Middle frontal gyrus (tissue), 1 donor: ENCODE data around the gene PRKCZ.
"Not testable (repeated sequence)": the region's sequence is repeated elsewhere in the genome, so short reads cannot be mapped to it uniquely, and the experiment has no call there.

Source experiments
- DNase-seq: peaks from one replicate; pipeline ENCODE4 v3.0.0-alpha.2; 2015; ENCODE audit warnings: low spot score; ENCODE audit errors: extremely low spot score

PRKCZ gene

DNA sequence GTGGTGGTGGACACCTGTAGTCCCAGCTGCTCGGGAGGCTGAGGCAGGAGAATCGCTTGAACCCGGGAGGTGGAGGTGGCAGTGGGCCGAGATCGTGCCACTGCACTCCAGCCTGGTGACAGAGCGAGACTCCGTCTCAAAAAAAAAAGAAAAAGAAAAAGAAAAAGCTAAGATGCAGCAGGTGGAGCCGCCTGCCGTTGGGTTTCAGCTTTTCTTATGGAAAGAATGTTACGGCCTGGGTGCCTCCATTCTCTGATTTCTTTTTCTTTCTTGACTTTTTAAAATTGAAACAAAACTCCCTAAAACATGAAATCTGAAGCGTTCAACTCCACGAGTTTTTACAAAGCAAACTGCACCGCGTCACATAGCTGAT is 64.4 kb downstream of the PRKCZ start:
- DNase-seq: not testable (repeated sequence)

DNA sequence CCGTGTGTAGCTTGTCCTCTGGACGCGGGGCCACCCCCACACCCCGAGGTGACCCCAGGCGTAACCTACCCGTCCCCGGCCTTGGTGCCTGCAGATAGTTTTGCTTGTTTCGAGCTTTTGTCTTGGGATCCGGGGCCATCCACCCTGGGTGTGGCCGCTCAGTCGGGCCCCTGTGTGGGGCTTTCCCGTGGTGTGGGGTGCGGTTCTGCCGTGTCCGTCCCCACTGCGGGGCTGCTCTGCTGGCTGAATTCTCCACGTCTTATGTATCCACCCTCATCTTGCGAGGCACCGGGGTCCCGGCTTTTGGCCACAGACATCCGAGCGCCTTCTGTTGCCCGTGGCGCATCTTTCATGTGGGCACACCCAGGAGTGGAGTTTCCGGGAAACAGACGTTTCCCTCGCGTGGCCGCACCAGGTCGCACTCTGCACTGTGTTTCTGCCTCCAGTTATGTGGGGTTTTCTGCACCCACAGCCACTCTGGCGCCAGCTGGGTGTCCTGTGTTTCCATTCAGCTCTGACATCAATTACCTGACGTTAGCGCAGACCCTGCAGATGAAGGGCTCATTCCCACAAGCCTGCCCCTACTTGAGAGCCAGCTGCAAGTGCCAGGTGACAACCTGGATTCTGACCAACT is 64.9 kb downstream of the PRKCZ start:
- DNase-seq: no peak

DNA sequence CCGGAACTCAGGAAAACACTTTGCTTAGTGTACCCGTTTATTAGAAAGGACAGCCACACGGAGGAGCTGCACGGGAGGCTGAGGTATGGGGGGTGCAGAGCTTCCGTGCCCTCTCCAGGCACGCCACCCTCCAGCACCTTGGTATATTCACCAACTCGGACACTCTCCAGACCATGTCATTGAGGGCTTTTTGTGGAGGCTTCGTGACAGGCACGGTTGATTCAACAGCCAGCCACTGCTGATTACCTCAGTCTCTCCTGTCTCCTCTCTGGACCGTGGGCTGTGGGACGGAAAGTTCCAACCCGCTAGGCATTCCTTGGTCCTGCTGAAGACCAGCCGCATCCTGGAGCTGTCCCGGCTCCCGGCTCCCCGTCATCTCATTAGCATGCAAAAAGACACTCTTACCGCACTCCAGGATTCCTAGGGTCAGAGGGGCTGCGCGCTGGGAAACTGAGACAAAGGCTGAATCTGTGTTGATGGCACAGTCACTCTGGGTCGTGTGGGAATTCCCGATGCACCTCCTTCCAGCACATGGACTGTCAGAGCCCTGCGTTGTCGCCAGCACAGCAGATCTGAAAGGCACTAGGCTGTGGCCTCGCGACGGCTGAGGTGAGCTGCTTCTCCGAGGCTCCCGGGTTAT is 65.6 kb downstream of the PRKCZ start:
- no peak for DNase-seq

DNA sequence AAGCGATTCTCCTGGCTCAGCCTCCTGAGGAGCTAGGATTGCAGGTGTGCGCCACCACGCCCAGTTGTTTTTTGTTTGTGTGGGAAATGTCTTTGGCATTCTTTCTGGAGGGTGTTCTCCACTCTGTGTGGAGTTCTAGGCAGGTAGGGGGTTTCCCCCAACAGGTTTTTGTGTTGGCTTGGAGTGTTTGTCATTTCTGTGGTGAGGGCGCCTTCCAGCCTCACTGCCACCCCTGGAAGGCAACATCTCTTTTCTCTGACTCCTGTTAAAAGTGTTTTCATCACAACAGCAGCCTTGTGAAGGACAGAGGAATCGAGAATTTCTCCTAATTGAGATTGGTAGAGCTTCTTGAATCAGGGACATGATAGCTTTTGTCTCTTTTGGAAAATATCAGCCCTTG is 69.7 kb downstream of the PRKCZ start:
- no peak for DNase-seq

DNA sequence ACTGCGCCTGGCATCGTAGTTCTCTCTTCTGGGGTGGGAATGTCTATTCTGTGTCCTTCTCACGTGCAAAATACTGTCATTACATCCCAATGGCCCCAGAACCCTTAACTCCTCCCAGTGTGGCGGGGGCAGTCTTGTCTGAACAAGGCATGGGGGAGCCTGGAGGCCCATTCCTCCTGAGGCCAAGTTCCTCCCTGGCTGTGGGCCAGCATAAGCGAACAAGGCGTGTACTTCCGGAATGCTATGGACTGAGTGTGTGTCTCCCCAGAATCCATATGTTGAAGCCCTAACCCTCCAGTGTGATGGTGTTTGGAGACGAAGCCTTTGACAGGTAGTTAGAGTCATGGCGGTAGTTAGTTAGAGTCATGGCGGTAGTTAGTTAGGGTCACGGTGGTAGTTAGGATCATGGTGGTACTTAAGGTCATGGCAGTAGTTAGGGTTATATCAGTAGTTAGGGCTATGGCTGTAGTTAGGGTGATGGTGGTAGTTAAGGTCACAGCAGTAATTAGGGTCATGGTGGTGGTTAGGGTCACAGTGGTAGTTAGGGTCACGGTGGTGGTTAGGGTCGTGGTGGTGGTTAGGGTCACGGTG is 71.0 kb downstream of the PRKCZ start:
- DNase-seq: no peak

DNA sequence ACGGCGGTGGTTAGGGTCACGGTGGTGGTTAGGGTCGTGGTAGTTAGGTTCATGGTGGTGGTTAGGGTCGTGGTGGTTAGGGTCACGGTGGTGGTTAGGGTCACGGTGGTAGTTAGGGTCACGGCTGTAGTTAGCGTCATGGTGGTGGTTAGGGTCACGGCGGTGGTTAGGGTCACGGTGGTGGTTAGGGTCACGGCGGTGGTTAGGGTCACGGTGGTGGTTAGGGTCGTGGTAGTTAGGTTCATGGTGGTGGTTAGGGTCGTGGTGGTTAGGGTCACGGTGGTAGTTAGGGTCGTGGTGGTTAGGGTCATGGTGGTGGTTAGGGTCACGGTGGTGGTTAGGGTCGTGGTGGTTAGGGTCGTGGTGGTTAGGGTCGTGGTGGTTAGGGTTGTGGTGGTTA is 71.6 kb downstream of the PRKCZ start:
- DNase-seq: not testable (repeated sequence)

DNA sequence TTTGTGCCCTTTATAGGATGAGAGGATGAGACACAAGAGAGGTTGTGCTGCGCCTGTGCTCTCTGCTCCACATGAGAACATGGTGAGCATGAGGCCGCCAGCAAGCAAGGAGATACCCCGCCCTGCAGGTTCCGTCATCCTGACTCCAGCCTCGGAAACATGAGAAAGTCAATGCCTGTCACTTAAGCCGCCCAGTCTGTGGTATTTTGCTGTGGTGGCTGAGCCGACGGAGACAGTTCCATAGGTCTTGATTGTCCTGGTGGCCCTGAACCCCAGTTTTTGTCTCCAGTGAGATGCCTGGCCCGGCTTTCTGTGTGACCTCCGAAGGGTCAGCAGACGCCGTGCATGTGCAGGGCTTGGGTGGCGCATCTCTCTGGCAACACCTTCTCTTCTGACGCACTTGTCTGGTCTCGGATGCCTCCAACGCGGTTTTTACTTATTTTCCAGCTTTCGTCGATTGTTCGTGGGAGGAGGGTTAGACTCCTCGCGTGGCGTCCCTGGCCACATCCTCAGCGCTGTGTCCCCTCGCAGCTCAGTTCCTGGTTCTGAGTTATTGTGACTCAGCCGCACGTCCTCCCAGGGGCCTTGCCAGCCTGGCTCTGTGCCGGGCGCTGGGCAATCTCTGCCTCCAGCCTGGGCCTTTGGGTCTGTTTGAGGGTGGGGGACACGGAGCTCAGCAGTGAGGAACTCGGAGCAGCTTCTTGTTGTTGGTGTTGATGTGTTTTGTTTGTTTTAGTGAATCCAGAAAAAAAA is 74.4 kb downstream of the PRKCZ start:
- DNase-seq: no peak

DNA sequence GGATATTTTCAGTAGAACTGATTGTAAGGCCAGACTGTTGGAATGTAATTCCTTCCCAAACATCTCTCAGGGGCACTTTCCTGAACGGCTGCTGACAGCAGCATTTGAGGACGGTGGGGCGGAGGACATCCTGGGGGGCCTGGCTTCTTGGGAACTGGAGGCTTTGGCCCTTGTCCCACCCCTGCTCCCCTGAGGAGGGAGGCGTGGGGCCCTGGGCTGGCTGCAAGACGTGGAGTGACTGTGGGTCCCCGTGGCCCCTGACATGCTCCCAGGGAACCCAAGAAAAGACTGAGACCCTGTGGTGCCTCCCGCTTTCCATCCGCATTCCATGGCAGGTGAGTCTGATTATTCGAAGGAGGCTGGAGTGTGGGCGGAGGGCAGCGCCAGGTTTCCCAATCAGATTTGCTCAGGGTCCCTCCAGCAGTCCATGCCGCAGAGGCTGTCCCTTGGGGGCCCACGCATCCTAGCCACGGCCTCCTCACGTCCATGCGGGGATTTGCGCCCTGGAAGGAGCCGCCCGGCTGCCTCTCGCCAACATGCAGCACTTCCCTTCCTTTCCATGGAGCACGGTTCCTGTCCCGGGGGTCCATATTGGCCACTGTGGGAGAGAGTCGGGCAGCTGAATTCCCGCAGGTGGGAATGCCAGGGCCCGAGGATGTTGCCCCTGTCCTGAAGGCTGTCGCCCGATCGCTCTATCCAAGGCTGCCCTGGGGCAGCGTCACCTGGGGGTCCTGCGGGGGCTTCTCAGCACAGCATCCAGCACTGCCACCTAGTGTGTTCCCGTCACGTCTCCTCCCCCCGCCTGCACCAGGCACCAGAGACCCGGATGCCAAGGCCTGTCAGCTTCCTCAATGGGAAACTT is 75.4 kb downstream of the PRKCZ start:
- DNase-seq: no peak

DNA sequence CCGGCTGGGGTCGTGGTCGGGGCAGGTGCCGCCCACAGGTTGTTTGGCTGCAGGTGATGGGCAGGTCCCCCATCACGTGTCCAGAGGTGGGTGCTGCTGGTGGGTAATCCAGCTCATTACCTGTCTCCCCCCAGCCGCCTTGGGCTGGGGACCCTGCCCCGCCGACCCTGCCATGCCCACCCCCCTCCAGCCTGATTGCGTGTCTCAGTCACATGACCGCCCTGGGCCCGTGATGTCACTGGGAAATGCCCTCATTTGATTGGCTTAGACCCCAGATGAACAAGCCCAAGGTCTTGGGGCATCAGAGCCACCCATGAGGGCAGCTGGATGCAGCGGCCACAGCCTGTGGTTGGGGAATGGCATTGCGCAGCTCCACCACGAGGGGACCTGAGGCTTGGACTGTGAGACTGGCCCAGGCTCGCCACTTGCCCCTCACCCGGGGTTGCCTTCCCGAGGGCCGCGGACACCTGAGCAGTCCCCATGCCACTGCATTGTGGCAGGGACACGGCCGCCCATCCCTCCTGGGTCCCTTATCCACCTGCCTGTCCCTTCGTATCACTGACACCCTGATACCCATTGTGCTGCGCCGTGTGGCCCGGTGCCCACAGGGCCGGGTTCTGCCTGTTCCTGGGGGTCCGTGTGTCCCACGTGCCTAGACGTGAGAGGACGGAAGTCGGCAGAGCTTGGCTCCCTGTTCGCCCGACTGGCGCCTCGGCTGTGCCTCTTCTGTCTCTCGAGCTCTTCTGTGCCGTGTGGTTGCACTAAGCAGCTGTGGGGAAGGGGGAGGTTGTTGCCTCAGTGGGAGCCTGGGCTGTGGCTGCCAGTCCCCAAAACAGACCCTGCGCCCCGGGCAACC is 76.3 kb downstream of the PRKCZ start:
- no peak for DNase-seq

DNA sequence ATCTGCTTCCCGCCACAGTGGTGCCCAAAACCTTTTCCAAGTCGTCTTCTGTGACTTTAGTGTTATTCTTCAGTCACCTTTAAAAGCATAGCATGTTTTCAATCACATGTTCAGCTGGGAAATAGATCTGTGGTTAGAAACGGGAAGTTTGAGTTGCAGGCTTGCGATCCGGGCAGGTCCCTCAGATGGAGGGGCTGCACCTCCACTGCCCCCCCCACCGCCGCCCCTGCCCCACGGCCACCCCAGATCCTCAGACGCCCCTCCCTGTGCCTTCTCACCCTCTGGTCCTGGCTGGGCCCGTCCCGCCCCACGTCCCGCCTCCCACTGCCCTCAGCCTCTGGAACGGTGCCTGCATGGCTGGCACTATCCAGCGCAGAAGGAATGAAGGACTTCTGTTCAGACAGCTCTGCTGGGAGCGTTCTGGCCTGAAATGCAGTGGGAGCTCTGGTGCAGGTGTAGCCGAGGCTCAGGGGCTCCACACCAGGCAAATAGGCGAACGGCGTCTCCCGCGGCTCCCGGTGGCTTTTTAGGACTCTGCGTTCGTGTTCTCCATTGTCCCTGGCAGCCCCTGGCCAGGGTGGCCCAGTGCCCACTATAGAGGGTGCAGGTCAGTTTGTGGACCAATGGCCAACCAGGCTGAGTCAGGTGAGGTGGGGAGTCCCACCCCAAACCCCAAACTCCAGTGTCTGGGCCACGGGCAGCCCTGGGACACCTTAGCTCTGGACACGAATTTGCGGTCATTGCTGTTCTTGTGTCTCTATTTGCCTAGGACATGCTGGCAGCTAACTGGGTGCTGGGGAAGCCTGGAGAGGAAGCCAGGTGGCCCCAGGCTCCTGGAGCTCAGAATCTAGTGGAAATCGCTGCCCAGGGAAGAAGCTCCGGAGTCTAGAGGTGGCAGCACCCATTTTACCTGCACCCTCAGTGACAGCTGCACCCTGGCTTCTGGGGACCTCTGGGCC is 77.3 kb downstream of the PRKCZ start:
- no peak for DNase-seq

DNA sequence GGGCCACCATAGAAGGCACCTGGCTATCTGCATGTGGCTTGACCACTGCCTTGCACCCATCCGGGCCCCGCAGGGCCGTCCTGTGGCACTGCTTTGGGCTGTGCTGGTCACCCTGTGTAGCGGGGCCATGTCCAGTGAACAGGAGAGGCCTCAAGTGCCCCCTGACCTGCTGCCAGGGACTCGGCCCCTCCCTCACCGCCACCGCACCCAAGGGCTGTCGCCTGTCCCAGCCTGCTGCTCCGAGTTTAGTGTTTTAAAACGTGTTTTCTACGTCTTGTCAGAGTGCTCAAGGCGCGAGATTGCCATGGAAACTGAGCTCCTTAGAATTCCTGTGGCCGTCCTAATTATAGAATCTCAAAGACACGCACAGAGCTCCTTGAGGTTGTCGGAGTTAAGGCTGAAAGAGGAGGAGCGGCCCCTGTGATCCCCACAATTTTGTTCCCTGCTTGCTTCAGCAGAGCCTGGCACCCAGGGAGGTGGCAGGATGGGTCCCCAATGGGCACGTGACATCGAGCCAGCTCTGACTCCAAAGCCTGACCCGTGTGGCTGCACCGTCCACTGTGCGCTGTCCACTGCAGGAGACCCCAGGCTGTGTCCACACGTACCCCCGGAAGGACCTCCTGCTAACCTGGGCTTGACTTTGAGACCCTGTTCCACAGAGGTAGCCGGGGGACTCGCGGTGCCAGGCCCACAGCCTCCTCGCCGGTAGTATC is 78.1 kb downstream of the PRKCZ start:
- peak; percentile 55 for DNase-seq

DNA sequence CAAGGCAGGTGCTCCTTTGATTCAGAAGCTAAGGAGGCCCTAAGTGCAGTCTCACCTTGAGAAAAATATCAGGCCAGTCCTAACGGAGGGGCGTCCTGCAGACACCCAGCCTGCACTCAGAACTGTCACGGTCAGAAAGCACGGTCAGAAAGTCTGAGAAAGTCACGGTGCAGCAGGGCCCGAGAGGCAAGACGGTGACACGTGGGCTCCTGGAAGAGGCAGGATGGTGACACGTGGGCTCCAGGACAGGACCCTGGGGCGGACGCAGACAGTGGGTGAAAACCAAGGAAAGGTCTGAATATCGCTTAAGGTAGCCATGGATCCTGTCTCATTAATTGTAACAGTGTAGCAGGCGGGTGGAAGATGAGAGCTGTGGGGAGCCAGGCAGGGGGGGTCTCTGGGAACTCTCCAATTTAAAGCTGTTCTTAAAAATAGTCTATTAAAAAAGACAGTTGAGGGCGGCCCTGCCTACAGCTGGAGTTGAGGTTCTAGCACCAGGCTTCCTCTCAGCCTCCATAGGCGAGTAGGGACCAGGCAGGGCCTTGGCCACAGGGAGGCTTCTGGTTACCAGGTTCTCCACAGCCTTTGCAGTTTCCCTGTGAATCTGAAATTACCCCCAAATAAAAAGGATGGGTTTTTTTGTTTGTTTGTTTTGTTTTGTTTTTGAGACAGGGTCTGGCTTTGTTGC is 79.2 kb downstream of the PRKCZ start:
- DNase-seq: no peak

DNA sequence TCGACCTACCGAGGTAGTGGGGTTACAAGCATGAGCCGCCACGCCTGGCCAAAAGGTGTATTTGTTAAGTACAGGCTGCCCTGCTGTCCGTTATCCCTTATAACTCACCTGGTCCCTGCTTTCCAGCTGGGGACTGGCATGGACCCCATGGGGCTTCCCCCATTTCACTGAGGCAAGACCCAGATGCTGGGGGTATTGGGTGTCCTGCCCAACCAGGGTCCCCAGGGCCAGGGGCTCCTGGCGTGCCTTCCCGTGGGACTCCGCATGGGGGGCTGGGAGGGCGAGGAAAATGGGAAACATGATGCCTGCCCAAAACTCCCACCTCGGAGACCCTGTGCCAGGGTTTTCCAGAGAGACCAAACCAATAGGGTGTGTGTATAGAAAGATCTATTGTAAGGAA is 79.9 kb downstream of the PRKCZ start:
- DNase-seq: no peak

DNA sequence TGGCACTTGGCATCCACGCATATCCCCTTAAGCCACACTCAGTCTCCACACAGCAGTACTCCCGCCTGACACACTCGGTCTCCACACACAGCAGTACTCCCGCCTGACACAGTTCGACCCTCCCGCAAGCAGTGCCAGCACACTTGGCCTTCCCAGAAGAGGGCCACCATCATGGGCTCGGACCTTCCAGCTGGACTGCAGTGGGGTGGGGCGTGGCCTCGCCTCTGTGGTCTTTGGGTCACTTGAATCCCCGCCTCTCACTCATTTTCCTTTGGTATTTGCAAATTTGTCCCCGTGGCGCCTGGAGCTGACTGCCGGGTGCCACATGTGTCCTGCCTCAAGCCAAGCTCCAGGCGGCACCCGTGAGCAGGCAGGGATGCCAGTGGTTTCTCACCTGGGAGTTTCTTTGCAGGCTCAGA is 80.7 kb downstream of the PRKCZ start:
- no peak for DNase-seq

DNA sequence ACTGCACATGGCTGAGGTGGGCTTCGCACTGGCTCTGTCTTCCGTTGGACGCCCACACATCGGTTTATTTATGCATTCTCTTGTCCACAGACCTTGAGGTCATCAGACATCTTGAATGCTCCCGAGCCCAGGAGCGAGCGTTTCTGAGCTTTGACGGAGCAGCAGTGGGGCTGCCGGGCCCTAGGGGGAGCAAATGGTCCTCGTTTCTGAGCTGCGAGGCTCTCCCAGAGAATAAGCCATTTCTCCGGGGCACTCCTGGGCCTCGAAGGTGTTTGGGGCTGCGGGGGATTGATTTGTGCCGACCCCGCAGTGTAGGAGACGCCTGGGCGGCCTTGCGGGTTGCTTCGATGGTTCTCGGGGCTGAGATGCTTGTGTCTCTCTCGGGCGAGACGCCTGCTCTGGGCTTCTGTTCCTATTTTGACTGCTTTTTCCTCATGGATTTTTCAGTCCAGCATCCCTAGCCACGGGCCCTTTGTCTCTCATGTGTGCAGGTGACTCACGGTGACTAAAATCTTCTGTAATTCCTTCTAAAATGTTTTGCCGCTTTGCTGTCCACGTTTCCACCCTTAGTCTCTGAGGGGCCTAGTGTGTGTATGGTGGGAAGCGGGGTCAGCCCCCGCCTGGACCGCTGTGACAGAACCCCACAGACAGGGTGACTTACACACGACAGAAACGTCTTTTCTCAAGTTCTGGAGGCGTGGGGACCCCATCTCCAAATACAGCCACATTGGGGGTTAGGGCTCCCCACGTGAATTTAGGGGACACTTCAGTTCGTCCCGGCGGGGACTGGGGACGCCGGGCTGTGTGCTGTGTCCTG is 82.2 kb downstream of the PRKCZ start:
- no peak for DNase-seq

DNA sequence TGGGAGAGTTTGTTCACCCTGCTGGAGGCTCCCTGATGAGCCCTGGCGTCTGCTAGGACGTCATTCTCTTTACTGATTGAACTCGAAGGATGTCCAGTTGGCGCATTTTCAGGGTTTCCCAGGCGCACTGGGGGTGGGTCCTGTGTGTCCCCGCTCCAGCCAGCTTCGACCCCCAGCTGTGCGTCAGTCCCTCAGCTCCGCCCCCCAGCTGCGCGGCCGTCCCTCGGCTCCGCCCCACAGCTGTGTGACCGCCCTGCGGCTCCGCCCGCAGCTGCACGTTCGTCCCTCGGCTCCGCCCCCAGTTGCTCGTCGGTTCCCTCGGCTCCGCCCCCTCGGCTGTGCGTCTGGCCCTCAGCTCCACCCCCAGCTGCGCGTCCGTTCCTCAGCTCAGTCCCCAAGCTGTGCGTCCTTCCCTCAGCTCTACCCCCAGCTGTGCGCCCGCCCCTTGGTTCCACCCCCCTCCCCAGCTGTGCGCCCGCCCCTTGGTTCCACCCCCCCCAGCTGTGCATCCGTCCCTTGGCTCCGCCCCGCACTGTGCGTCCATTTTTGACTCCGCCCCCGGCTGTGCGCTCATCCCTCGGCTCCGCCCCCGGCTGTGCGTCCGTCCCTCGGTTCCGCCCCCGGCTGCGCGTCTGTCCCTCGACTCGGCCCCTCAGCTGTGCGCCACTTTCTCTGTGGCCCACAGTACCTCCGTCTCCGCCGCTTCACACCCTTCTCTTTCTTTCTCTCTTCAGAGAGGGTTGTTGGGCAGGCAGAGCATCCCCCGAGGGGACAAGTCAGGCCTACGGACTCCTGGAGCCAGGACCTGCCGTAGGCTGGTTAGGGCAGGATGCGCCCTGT is 83.0 kb downstream of the PRKCZ start:
- DNase-seq: peak; percentile 87
